HepG2 (cell line): ENCODE data around the gene CCT7. TPM values are rescaled to one million over a fixed set of nuclear protein-coding genes. Genes with fewer than 3 reads are reported as not detected.

Experiments used
- ARNT2 ChIP-seq: sonication (generic); formaldehyde crosslinking; IDR thresholded peaks from 2 replicates; pipeline ENCODE4 v1.8.0; 2022; ENCODE audit warnings: mild to moderate bottlenecking, low read depth, missing genetic modification reagents, moderate library complexity
- ISX ChIP-seq: sonication (generic); formaldehyde crosslinking; conservative IDR thresholded peaks from 2 replicates; pipeline ENCODE4 v1.5.0; 2020; ENCODE audit warnings: missing genetic modification reagents
- KAT8 ChIP-seq: IDR thresholded peaks from 2 replicates; pipeline ENCODE4 v1.6.1; 2016; ENCODE audit warnings: missing genetic modification reagents, missing compliant biosample characterization
- ZNF546 ChIP-seq: sonication (generic); formaldehyde crosslinking; conservative IDR thresholded peaks from 2 replicates; pipeline ENCODE4 v1.8.1; 2023; ENCODE audit warnings: mild to moderate bottlenecking, missing genetic modification reagents
- ZNF558 ChIP-seq: sonication (generic); formaldehyde crosslinking; IDR thresholded peaks from 2 replicates; pipeline ENCODE4 v1.9.0; 2022; ENCODE audit warnings: mild to moderate bottlenecking, missing genetic modification reagents, borderline replicate concordance
- ZNF746 ChIP-seq: sonication (generic); formaldehyde crosslinking; IDR thresholded peaks from 2 replicates; pipeline ENCODE4 v1.8.0; 2022; ENCODE audit warnings: mild to moderate bottlenecking, missing genetic modification reagents
- ZNF788 ChIP-seq: sonication (generic); formaldehyde crosslinking; IDR thresholded peaks from 2 replicates; pipeline ENCODE4 v1.5.0; 2020; ENCODE audit warnings: mild to moderate bottlenecking, missing genetic modification reagents, borderline replicate concordance
- ZSCAN25 ChIP-seq: sonication (generic); formaldehyde crosslinking; IDR thresholded peaks from 2 replicates; pipeline ENCODE4 v1.8.0; 2022; ENCODE audit warnings: mild to moderate bottlenecking, missing genetic modification reagents
- polyA plus RNA-seq, 8 experiments: library from polyadenylated mRNA; depleted of rRNA in 3 of 8; stranded (reverse) in 7 of 8; unstranded in 1 of 8; fragments of >200 nt; fragmentation: Illumina TruSeq in 4 of 8; extraction: Trizol in 4 of 8; gene quantifications; 2 replicates each; pipeline versions ENCODE4 v1.2.1 to v1.2.3, GENCODE V29; 2011 to 2016; ENCODE audit warnings: low read depth in 4 of 8, missing spikeins in 1 of 8, mixed read lengths in 1 of 8; ENCODE audit not compliant: insufficient read depth in 1 of 8
- total RNA-seq, 5 experiments: library from RNA; depleted of rRNA; stranded (reverse); fragments of >200 nt; fragmentation: Illumina TruSeq; extraction: Trizol; gene quantifications; 2 replicates each; pipeline ENCODE4 v1.2.3, GENCODE V29; 2016; ENCODE audit warnings: low read depth in 1 of 5
- TF ChIP-seq, protein P1 (sequence below): IDR thresholded peaks from 2 replicates; pipeline ENCODE4 v1.4.0; 2020; ENCODE audit warnings: mild to moderate bottlenecking, missing genetic modification reagents
- TF ChIP-seq, protein P2 (sequence below): sonication (generic); formaldehyde crosslinking; IDR thresholded peaks from 2 replicates; pipeline ENCODE4 v1.4.0; 2020; ENCODE audit warnings: mild to moderate bottlenecking, missing genetic modification reagents
- TF ChIP-seq, protein P3 (sequence below): sonication (generic); formaldehyde crosslinking; IDR thresholded peaks from 2 replicates; pipeline ENCODE4 v1.5.1; 2020; ENCODE audit warnings: missing genetic modification reagents, mild to moderate bottlenecking, borderline replicate concordance
- TF ChIP-seq, protein P4 (sequence below), 2 experiments: sonication (generic) in 1 of 2; formaldehyde crosslinking in 1 of 2; IDR thresholded peaks; 2 replicates each; pipeline versions ENCODE4 v1.6.1 to v1.9.0; 2014 to 2022; ENCODE audit warnings: antibody characterized with exemption in 1 of 2, borderline replicate concordance in 1 of 2, inconsistent platforms in 1 of 2, low read depth in 1 of 2, missing genetic modification reagents in 1 of 2

The CCT7 gene
- total and polyA plus RNA-seq, 2 of the 13 experiments (the other 11 are each of a cell fraction or from before 2014, with no cell fraction given): 347 to 517 TPM

DNA sequence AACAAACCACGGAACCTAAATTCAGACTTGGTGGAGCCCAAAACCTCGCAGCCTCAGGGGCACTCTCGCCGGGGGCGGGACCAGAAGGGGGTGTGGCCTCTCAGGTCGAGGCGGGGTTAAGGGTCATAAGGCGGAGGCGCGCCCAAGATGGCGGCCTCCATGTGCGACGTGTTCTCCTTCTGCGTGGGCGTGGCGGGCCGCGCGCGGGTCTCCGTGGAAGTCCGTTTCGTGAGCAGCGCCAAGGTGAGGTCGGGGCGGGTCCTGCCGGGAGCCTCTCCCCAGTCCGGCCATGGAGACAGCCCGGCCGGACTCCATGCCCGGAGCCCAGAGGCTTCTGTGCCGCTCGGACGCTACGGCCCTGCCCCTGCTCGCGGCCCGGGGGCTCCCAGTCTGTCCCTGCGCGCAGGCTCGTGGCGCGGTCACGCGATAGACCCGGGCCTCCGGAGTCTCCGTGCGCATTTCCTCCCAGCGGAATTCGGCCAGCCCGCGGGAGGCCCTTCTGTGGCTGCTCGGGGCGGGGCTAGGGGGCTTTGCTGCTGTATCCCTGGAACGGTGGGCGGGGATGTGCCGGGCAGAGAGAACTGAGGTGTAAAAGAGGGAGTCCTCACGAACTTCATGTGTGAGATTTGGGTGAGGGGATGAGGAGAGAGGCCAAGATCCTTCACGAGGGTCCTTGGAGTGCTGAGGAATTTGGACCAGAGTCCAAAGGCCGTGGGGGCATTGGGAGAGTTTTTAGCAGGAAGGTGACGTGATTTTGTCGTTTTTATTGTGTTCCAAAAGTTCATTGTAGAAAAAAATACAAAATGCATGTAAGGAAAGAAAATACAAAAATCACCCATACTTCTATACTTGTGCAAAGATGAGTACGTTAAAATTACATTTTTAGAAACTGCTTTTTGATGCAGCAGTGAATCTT is 19.7 kb upstream of the CCT7 start, which contains the start of gene SMYD5 (continued):
- TF ChIP-seq, protein P1, sequence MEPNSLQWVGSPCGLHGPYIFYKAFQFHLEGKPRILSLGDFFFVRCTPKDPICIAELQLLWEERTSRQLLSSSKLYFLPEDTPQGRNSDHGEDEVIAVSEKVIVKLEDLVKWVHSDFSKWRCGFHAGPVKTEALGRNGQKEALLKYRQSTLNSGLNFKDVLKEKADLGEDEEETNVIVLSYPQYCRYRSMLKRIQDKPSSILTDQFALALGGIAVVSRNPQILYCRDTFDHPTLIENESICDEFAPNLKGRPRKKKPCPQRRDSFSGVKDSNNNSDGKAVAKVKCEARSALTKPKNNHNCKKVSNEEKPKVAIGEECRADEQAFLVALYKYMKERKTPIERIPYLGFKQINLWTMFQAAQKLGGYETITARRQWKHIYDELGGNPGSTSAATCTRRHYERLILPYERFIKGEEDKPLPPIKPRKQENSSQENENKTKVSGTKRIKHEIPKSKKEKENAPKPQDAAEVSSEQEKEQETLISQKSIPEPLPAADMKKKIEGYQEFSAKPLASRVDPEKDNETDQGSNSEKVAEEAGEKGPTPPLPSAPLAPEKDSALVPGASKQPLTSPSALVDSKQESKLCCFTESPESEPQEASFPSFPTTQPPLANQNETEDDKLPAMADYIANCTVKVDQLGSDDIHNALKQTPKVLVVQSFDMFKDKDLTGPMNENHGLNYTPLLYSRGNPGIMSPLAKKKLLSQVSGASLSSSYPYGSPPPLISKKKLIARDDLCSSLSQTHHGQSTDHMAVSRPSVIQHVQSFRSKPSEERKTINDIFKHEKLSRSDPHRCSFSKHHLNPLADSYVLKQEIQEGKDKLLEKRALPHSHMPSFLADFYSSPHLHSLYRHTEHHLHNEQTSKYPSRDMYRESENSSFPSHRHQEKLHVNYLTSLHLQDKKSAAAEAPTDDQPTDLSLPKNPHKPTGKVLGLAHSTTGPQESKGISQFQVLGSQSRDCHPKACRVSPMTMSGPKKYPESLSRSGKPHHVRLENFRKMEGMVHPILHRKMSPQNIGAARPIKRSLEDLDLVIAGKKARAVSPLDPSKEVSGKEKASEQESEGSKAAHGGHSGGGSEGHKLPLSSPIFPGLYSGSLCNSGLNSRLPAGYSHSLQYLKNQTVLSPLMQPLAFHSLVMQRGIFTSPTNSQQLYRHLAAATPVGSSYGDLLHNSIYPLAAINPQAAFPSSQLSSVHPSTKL (CRISPR knock-in tag): peak; percentile 54
- TF ChIP-seq ZNF788 (peak; percentile 39; the same call in 1 of the 2 replicates), ARNT2 (peak; percentile 96), ZNF746 (CRISPR knock-in tag) (0 out of 2 replicates have a peak, but pooled peaks have one; percentile 36), ZNF558 (peak; percentile 86), KAT8 (CRISPR knock-in tag) (peak; percentile 89), ISX (CRISPR knock-in tag) (no peak), ZNF546 (CRISPR knock-in tag) (0 out of 2 replicates have a peak, but pooled peaks have one; percentile 69), ZSCAN25 (CRISPR knock-in tag) (no peak)
- TF ChIP-seq, protein P2, sequence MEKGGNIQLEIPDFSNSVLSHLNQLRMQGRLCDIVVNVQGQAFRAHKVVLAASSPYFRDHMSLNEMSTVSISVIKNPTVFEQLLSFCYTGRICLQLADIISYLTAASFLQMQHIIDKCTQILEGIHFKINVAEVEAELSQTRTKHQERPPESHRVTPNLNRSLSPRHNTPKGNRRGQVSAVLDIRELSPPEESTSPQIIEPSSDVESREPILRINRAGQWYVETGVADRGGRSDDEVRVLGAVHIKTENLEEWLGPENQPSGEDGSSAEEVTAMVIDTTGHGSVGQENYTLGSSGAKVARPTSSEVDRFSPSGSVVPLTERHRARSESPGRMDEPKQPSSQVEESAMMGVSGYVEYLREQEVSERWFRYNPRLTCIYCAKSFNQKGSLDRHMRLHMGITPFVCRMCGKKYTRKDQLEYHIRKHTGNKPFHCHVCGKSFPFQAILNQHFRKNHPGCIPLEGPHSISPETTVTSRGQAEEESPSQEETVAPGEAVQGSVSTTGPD (CRISPR knock-in tag): 0 out of 2 replicates have a peak, but pooled peaks have one; percentile 6
- TF ChIP-seq, protein P3, sequence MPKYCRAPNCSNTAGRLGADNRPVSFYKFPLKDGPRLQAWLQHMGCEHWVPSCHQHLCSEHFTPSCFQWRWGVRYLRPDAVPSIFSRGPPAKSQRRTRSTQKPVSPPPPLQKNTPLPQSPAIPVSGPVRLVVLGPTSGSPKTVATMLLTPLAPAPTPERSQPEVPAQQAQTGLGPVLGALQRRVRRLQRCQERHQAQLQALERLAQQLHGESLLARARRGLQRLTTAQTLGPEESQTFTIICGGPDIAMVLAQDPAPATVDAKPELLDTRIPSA (CRISPR knock-in tag): 0 out of 2 replicates have a peak, but pooled peaks have one; percentile 46
- TF ChIP-seq, protein P4, sequence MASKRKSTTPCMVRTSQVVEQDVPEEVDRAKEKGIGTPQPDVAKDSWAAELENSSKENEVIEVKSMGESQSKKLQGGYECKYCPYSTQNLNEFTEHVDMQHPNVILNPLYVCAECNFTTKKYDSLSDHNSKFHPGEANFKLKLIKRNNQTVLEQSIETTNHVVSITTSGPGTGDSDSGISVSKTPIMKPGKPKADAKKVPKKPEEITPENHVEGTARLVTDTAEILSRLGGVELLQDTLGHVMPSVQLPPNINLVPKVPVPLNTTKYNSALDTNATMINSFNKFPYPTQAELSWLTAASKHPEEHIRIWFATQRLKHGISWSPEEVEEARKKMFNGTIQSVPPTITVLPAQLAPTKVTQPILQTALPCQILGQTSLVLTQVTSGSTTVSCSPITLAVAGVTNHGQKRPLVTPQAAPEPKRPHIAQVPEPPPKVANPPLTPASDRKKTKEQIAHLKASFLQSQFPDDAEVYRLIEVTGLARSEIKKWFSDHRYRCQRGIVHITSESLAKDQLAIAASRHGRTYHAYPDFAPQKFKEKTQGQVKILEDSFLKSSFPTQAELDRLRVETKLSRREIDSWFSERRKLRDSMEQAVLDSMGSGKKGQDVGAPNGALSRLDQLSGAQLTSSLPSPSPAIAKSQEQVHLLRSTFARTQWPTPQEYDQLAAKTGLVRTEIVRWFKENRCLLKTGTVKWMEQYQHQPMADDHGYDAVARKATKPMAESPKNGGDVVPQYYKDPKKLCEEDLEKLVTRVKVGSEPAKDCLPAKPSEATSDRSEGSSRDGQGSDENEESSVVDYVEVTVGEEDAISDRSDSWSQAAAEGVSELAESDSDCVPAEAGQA (IDR thresholded peaks at IDR 0.05; ENCODE audit: low read depth): peak; percentile 11; the same call in 1 of the 2 replicates
- TF ChIP-seq, protein P4 (CRISPR knock-in tag; IDR thresholded peaks at IDR 0.05; ENCODE audit: borderline replicate concordance): no peak; the same call in 1 of the 2 replicates
